ENCODE measurements around the gene ZBTB20. TPM values are rescaled to one million over a fixed set of nuclear protein-coding genes. Genes with fewer than 3 reads are reported as not detected.
A peak's percentile ranks its signal among the peaks of the same experiment; 100 is the strongest.

Gene ZBTB20
- total RNA-seq, 2 donors from 2014 or later, result 112 to 120 TPM

DNA sequence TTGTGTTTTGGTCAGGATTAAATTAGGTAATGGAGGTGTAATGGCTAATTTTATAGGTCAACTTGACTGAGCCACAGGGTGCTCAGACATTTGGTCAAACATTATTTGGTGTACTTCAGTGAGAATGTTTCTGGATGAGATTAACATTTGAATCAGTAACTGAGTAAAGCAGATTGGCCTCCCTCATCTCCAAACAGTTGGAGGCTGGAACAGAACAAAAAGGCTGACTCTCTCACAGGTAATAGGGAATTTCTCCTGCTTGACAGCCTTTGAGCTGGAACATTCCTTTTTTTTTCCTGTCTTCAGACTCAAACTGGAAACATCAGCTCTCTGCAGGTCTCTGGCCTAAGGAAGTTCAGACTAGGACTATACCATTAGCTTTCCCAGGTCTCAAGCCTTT lies 280.7 kb downstream of the ZBTB20 start:
- Histone ChIP-seq H3K4me3 (no peak overlapping the region), H3K4me1 (ENCODE audit: control insufficient read depth in 1 of 2, low read depth in 2 of 2) (peaks cover 0 to 10% of the 10 kb centered on the region in 2 donors), H3K27me3 (replicated peaks; ENCODE audit: insufficient read depth) (no peaks in the 10 kb centered on the region), H3K27ac (no peak overlapping the region), H3K36me3 (no peaks in the 10 kb centered on the region), H3K9me3 (no peaks in the 10 kb centered on the region)
- DNase-seq (ENCODE audit: low spot score), result no peak
- TF ChIP-seq, protein P1, sequence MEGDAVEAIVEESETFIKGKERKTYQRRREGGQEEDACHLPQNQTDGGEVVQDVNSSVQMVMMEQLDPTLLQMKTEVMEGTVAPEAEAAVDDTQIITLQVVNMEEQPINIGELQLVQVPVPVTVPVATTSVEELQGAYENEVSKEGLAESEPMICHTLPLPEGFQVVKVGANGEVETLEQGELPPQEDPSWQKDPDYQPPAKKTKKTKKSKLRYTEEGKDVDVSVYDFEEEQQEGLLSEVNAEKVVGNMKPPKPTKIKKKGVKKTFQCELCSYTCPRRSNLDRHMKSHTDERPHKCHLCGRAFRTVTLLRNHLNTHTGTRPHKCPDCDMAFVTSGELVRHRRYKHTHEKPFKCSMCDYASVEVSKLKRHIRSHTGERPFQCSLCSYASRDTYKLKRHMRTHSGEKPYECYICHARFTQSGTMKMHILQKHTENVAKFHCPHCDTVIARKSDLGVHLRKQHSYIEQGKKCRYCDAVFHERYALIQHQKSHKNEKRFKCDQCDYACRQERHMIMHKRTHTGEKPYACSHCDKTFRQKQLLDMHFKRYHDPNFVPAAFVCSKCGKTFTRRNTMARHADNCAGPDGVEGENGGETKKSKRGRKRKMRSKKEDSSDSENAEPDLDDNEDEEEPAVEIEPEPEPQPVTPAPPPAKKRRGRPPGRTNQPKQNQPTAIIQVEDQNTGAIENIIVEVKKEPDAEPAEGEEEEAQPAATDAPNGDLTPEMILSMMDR (IDR thresholded peaks at IDR 0.05), result no peak
- no peak for ATAC-seq (ENCODE audit: insufficient number of reproducible peaks, low FRiP score, low read depth)

DNA sequence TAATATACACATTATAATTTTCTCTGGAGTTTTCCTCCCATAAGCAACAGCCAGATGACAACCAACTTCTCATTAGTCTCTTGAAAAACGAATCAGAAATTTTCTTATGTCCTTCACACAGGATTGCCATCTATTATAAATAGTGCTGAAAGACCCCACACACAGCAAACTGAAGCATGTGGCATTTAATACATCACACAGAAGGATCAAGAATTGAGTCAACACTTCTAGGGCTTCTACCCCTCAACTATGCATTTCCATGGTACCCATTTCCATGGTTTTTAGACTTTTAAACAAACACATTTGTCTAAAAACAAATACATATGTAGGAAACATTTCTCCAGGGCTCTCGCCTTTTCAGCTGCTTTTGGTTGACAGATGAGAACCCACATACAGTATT lies 282.1 kb downstream of the ZBTB20 start:
- no peak for ATAC-seq (ENCODE audit: insufficient number of reproducible peaks, low FRiP score, low read depth)
- Histone ChIP-seq H3K4me1 (ENCODE audit: control insufficient read depth in 1 of 2, low read depth in 2 of 2) (peaks cover 0 to 8% of the 10 kb centered on the region in 2 donors), H3K9me3 (no peaks in the 10 kb centered on the region), H3K27ac (no peak overlapping the region), H3K4me3 (no peak overlapping the region), H3K36me3 (no peaks in the 10 kb centered on the region), H3K27me3 (replicated peaks; ENCODE audit: insufficient read depth) (no peaks in the 10 kb centered on the region)
- no peak for DNase-seq (ENCODE audit: low spot score)
- TF ChIP-seq, protein P1 (IDR thresholded peaks at IDR 0.05), result no peak

DNA sequence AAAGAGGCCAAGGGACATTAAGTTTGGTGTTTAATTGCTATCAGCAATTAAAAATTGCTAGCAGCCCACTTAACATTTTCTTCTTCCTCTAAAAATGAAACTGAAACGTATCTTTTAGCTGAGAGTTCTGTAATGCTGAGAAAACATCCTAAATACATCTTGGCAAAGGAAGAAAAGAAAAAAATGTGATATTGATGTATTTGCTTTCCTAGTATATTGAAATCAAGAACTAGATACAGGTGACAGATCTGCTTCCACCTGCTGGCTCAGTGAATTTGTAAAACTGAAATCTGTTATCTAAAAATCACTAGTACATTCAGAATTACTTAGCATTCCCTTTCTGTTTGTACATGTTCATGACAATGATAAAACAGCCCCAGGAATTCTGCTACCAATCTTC lies 283.2 kb downstream of the ZBTB20 start:
- ATAC-seq (ENCODE audit: insufficient number of reproducible peaks, low FRiP score, low read depth), result no peak
- no peaks in the 10 kb centered on the region for H3K36me3 ChIP-seq
- no peak for DNase-seq (ENCODE audit: low spot score)
- H3K27me3 ChIP-seq (replicated peaks; ENCODE audit: insufficient read depth), result no peaks in the 10 kb centered on the region
- TF ChIP-seq, protein P1 (IDR thresholded peaks at IDR 0.05), result no peak
- no peaks in the 10 kb centered on the region for H3K9me3 ChIP-seq
- no peak overlapping the region for H3K27ac ChIP-seq
- H3K4me3 ChIP-seq, result peak overlapping the region; percentile 50
- H3K4me1 ChIP-seq (ENCODE audit: control insufficient read depth in 1 of 2, low read depth in 2 of 2), result peaks cover 0 to 8% of the 10 kb centered on the region in 2 donors

- no peak for DNase-seq (ENCODE audit: low spot score)
- peaks cover 0 to 8% of the 10 kb centered on the region in 2 donors for H3K4me1 ChIP-seq (ENCODE audit: control insufficient read depth in 1 of 2, low read depth in 2 of 2)
- no peak for ATAC-seq (ENCODE audit: insufficient number of reproducible peaks, low FRiP score, low read depth)
- no peak overlapping the region for H3K27ac ChIP-seq
- H3K4me3 ChIP-seq, result no peak overlapping the region
- TF ChIP-seq, protein P1 (IDR thresholded peaks at IDR 0.05), result no peak
- H3K9me3 ChIP-seq, result no peaks in the 10 kb centered on the region
- no peaks in the 10 kb centered on the region for H3K27me3 ChIP-seq (replicated peaks; ENCODE audit: insufficient read depth)
- H3K36me3 ChIP-seq, result no peaks in the 10 kb centered on the region
Observed at GRCh38 chr3:114861666-114862065, 285.4 kb downstream of the ZBTB20 start.

GRCh38 chr3:114860531-114860930 lies 286.6 kb downstream of the ZBTB20 start:
- Histone ChIP-seq H3K27ac (no peak overlapping the region), H3K4me3 (no peak overlapping the region), H3K4me1 (ENCODE audit: control insufficient read depth in 1 of 2, low read depth in 2 of 2) (peaks cover 0 to 8% of the 10 kb centered on the region in 2 donors), H3K9me3 (no peaks in the 10 kb centered on the region), H3K27me3 (replicated peaks; ENCODE audit: insufficient read depth) (no peaks in the 10 kb centered on the region), H3K36me3 (no peaks in the 10 kb centered on the region)
- TF ChIP-seq, protein P1 (IDR thresholded peaks at IDR 0.05), result no peak
- ATAC-seq (ENCODE audit: insufficient number of reproducible peaks, low FRiP score, low read depth), result no peak
- DNase-seq (ENCODE audit: low spot score), result no peak
